ENCODE measurements around the gene IL36RN.

GRCh38 chr2:113088213-113088992 is 29.4 kb downstream of the IL36RN start:
- TF ChIP-seq CTCF (IDR thresholded peaks at IDR 0.05) (no peak), POLR2A (IDR thresholded peaks at IDR 0.05) (no peak)
